ENCODE data around the gene TNNC1.

The TNNC1 gene

DNA sequence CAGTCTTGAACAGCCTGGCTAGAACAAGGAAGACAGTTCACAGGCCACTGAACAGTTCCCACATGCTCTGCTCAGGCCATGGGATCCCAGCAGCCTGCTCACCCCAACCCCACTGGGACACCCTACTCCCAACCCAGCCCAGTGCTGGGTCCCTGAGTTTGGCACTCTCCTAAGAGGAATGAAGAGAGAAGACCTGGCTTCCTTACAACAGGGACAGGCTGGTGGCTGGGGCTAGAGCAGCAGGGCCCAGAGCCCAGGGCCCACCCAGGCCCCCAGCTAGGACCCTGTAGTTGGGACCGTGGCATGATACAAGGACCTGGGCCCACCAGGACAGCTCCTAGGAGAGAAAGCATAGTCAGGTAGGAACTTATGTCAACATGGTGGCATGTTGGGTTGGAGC is 52.3 kb downstream of the TNNC1 start:
- no peak for DNase-seq (ENCODE audit: low read depth)
